MM.1S (cell line): ENCODE measurements around the gene ACSF3.

Experiments used
- CTCF ChIP-seq: fragments of 300-600 bp; sonication (generic); IDR thresholded peaks from 2 replicates; pipeline ENCODE4 v1.5.1; 2016; ENCODE audit warnings: antibody characterized with exemption, low read length, mixed read lengths
- EZH2 ChIP-seq: fragments of 300-600 bp; sonication (generic); optimal IDR thresholded peaks from 2 replicates; pipeline ENCODE3; 2017; ENCODE audit warnings: low read depth, mild to moderate bottlenecking, antibody characterized with exemption, low read length, mixed read lengths

GRCh38 chr16:89168381-89169189 is 74.9 kb downstream of the ACSF3 start:
- TF ChIP-seq CTCF: no peak
- no peak for TF ChIP-seq EZH2
